ENCODE results near the gene POU2AF3. TPM values are rescaled to one million over a fixed set of nuclear protein-coding genes. Genes with fewer than 3 reads are reported as not detected.

POU2AF3 gene
- total and polyA plus RNA-seq, 2 of the 4 experiments (the other 2 are of a cell fraction), result 0.17 TPM; not detected in 1

DNA sequence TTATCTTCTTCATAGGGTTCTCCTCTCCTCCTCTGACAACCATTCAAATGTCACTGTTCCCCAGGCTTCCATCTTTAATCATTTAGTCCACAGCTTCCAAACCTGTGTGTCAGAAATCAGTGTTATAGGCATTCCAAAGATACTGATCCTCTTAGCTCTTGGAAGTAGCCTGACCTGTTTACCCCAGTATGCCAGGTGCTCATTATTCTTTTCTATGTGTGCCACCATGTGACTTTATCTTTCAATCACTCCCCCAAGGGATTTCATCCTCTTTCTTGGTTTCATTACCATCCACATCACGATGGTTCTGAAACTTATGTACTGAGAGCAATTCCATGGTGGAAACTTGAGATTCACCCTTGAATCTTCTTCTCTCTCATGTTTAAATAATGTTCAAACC, 45.2 kb upstream of the POU2AF3 start (continued):
- TF ChIP-seq, protein P1, sequence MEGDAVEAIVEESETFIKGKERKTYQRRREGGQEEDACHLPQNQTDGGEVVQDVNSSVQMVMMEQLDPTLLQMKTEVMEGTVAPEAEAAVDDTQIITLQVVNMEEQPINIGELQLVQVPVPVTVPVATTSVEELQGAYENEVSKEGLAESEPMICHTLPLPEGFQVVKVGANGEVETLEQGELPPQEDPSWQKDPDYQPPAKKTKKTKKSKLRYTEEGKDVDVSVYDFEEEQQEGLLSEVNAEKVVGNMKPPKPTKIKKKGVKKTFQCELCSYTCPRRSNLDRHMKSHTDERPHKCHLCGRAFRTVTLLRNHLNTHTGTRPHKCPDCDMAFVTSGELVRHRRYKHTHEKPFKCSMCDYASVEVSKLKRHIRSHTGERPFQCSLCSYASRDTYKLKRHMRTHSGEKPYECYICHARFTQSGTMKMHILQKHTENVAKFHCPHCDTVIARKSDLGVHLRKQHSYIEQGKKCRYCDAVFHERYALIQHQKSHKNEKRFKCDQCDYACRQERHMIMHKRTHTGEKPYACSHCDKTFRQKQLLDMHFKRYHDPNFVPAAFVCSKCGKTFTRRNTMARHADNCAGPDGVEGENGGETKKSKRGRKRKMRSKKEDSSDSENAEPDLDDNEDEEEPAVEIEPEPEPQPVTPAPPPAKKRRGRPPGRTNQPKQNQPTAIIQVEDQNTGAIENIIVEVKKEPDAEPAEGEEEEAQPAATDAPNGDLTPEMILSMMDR (conservative IDR thresholded peaks at IDR 0.05; ENCODE audit: low read depth, low read length), result no peak
- no peak for TF ChIP-seq MAFK (IDR thresholded peaks at IDR 0.05; ENCODE audit: low read depth, low read length)

DNA sequence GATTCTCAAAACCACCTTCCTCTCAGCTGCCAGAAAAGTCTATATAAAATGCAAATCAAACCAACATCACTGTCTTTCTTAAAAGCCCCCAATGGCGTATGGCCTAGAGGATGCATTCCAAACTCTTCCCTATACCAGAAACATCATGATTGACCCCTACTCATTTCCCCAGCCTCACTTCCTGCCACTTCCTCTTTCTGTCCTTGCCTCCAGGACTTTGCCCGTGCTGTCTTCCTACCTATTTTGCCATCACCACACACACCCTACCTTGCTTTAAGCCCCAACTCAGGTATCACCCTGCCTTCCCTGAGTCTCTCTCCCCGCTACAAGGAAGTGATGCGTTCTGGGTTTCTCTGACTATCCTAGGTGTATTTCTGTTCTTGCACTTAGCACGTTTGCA, 44.7 kb upstream of the POU2AF3 start:
- no peak overlapping the region for H4K91ac ChIP-seq (ENCODE audit: insufficient read depth, low read depth, low read length)
- H3K4me2 ChIP-seq (ENCODE audit: low read depth, low read length), result no peak overlapping the region
- no peak overlapping the region for H3K18ac ChIP-seq (ENCODE audit: low read depth, low read length)
- no peaks in the 10 kb centered on the region for H3K4me1 ChIP-seq (ENCODE audit: control insufficient read depth, insufficient read depth, low read length)
- H2BK20ac ChIP-seq (ENCODE audit: low read depth, low read length), result no peak overlapping the region
- no peak overlapping the region for H3K9ac ChIP-seq (ENCODE audit: low read depth, low read length)
- no peaks in the 10 kb centered on the region for H4K20me1 ChIP-seq (ENCODE audit: insufficient read depth, low read length)
- no peaks in the 10 kb centered on the region for H3K9me1 ChIP-seq (ENCODE audit: insufficient read depth, low read length)
- no peak overlapping the region for H3K4me3 ChIP-seq (ENCODE audit: insufficient read depth, low read depth, low read length)
- dilution Hi-C loops (cut with HindIII; ENCODE audit: low sequenced_read_pairs, unreplicated experiment) (no loop called here), intact Hi-C loops (cut with micrococcal nuclease) (no loop called here), in situ Hi-C loops (cut with MboI; ENCODE audit: low sequenced_read_pairs) (no loop called here)
- no peak overlapping the region for H3K56ac ChIP-seq (ENCODE audit: extremely low read depth, insufficient read depth, low read length)
- no peak overlapping the region for H2AK5ac ChIP-seq (ENCODE audit: low read depth, low read length)
- H2AFZ ChIP-seq (replicated peaks; ENCODE audit: low read length, poor library complexity), result no peak overlapping the region
- no peak overlapping the region for H3K4ac ChIP-seq (ENCODE audit: low read depth, low read length)
- no peak for ATAC-seq (ENCODE audit: low read depth)
- H3K14ac ChIP-seq (replicated peaks; ENCODE audit: low read depth, low read length), result no peak overlapping the region
- WGBS, 2 experiments (ENCODE audit: extremely low coverage in 2 of 2, insufficient read length in 1 of 2), result 59% methylated on average over 3 of the region's 5 CpGs; no CpG with 5 or more reads in 1 of the 2 experiments
- H3K79me1 ChIP-seq (ENCODE audit: low read depth in 1 of 2, low read length in 2 of 2), result no peaks in the 10 kb centered on the region
- no peak for DNase-seq
- H2AK9ac ChIP-seq (replicated peaks; ENCODE audit: low read depth, low read length, poor library complexity), result no peak overlapping the region
- no peak overlapping the region for H3K27ac ChIP-seq (ENCODE audit: insufficient read depth, low read length)
- H3K9me3 ChIP-seq (ENCODE audit: control insufficient read depth, insufficient read depth, low read length), result no peaks in the 10 kb centered on the region; the same call in 1 of the 2 replicates
- peaks cover 48% of the 10 kb centered on the region for H3K27me3 ChIP-seq (ENCODE audit: control insufficient read depth, insufficient read depth, low read length)
- H2BK120ac ChIP-seq (ENCODE audit: low read depth, low read length), result no peak overlapping the region
- H2BK5ac ChIP-seq (ENCODE audit: low read depth, low read length, poor library complexity, severe bottlenecking), result no peak overlapping the region
- ChIA-PET CTCF (no interaction called here), POLR2A (ENCODE audit: unreplicated experiment) (no interaction called here)
- TF ChIP-seq, protein P2, sequence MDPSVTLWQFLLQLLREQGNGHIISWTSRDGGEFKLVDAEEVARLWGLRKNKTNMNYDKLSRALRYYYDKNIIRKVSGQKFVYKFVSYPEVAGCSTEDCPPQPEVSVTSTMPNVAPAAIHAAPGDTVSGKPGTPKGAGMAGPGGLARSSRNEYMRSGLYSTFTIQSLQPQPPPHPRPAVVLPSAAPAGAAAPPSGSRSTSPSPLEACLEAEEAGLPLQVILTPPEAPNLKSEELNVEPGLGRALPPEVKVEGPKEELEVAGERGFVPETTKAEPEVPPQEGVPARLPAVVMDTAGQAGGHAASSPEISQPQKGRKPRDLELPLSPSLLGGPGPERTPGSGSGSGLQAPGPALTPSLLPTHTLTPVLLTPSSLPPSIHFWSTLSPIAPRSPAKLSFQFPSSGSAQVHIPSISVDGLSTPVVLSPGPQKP (IDR thresholded peaks at IDR 0.05; ENCODE audit: borderline replicate concordance, low read depth, low read length), result no peak
- no peak for TF ChIP-seq RFX5 (IDR thresholded peaks at IDR 0.05; ENCODE audit: low read depth, low read length)
- TF ChIP-seq, protein P3, sequence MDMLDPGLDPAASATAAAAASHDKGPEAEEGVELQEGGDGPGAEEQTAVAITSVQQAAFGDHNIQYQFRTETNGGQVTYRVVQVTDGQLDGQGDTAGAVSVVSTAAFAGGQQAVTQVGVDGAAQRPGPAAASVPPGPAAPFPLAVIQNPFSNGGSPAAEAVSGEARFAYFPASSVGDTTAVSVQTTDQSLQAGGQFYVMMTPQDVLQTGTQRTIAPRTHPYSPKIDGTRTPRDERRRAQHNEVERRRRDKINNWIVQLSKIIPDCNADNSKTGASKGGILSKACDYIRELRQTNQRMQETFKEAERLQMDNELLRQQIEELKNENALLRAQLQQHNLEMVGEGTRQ (IDR thresholded peaks at IDR 0.05; ENCODE audit: low read depth, low read length), result no peak
- TF ChIP-seq NFE2L2 (IDR thresholded peaks at IDR 0.05; ENCODE audit: low read depth, low read length), result no peak
- TF ChIP-seq RAD21 (IDR thresholded peaks at IDR 0.05; ENCODE audit: low read length), result no peak
- no peak for TF ChIP-seq CEBPB (IDR thresholded peaks at IDR 0.05; ENCODE audit: low read depth, low read length)
- no peak for TF ChIP-seq POLR2A (IDR thresholded peaks at IDR 0.05; ENCODE audit: low read depth, low read length)
- TF ChIP-seq MAFK (IDR thresholded peaks at IDR 0.05; ENCODE audit: low read depth, low read length), result no peak
- TF ChIP-seq BHLHE40 (IDR thresholded peaks at IDR 0.05; ENCODE audit: low read depth, low read length), result no peak
- TF ChIP-seq CHD1 (IDR thresholded peaks at IDR 0.05; ENCODE audit: low read depth, low read length), result no peak
- no peak for TF ChIP-seq FOS (IDR thresholded peaks at IDR 0.05; ENCODE audit: low read depth, low read length)
- no peak for TF ChIP-seq MXI1 (IDR thresholded peaks at IDR 0.05; ENCODE audit: borderline replicate concordance, low read depth, low read length)
- no peak for TF ChIP-seq SMC3 (IDR thresholded peaks at IDR 0.05; ENCODE audit: low read depth, low read length)
- TF ChIP-seq MAZ (IDR thresholded peaks at IDR 0.05; ENCODE audit: borderline replicate concordance, low read depth, low read length), result no peak
- no peak overlapping the region for H2BK15ac ChIP-seq (ENCODE audit: low read depth, low read length)
- no peaks in the 10 kb centered on the region for H3K36me3 ChIP-seq (ENCODE audit: control insufficient read depth, insufficient read depth, low read length)
- no peak overlapping the region for H3K23ac ChIP-seq (ENCODE audit: low read depth, low read length)
- no TSS peak for BruUV-seq (replicated peaks)
- no peak overlapping the region for H4K8ac ChIP-seq (ENCODE audit: low read depth in 2 of 2, low read length in 2 of 2)
- H4K5ac ChIP-seq (ENCODE audit: low read depth, low read length), result no peak overlapping the region

Measured in IMR-90 (cell line).